PC-9 (cell line): ENCODE measurements around the gene ORC4.

Source experiments
- CTCF ChIP-seq: fragments of 200-600 bp; sonication (generic); conservative IDR thresholded peaks from 2 replicates; pipeline ENCODE4 v1.6.1; 2017; ENCODE audit warnings: mixed run types, antibody characterized with exemption, mild to moderate bottlenecking, moderate library complexity
- EZH2 ChIP-seq: fragments of 200-600 bp; sonication (generic); IDR thresholded peaks from 2 replicates; pipeline ENCODE4 v1.8.0; 2017; ENCODE audit warnings: antibody characterized with exemption, low read depth

GRCh38 chr2:147927053-147927588, 93.4 kb downstream of the ORC4 start:
- TF ChIP-seq EZH2, result no peak
- TF ChIP-seq CTCF, result no peak
